Stimulated activated CD4-positive, alpha-beta T cell treated with anti-CD3 and anti-CD28 coated beads, Interleukin-1b, Interleukin-23, amount 100 ng/mL, for 24 hours (primary cell): ENCODE results near the gene MRPL20.
A peak's percentile ranks its signal among the peaks of the same experiment; 100 is the strongest.
"Not testable (repeated sequence)": the region's sequence is repeated elsewhere in the genome, so short reads cannot be mapped to it uniquely, and the experiment has no call there.

Experiments used
- DNase-seq, 4 experiments: peaks; one replicate each; pipeline ENCODE4 v3.0.0-alpha.2; 2020; ENCODE audit warnings: low read depth in 4 of 4, low spot score in 1 of 4

MRPL20 gene

GRCh38 chr1:1407636-1408318 is 684 bp upstream of the MRPL20 start:
- DNase-seq, result no peak

- DNase-seq, result no peak
Observed at GRCh38 chr1:1406101-1406820, 832 bp downstream of the MRPL20 start.

DNA sequence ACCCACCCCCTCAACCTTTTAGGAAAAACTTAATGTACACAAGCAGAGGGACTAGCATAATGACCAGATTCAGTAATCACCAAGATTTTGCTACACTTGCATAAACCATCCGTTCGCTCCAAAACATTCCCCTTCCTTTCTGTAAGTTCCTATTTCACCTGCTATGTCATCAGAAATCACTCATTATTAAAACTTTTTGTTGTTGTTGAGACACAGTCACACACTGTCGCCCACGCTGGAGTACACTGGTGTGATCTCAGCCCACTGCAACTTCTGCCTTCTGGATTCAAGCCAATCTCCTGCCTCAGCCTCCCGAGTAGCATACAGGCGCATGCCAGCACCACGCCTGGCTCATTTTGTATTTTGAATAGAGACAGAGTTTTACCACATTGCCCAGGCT is 3.4 kb downstream of the MRPL20 start:
- no peak for DNase-seq

DNA sequence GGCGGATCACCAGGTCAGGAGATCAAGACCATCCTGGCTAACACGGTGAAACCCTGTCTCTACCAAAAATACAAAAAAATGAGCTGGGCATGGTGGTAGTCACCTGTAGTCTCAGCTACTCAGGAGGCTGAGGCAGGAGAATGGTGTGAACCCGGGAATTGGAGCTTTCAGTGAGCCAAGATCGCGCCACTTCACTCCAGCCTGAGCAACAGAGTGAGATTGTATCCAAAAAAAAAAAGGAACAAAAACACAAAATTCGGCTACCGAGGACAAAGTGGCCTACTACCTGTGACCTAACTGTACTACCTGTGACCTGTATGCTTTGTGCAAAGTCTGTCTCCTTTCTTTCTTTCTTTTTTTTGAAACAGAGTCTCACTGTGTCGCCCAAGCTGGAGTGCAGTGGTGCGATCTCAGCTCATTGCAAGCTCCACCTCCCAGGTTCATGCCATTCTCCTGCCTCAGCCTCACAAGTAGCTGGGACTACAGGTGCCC is 4.1 kb downstream of the MRPL20 start:
- not testable (repeated sequence) for DNase-seq

- DNase-seq, result peak in 2 of 4 experiments; percentile 25 to 31
Observed at GRCh38 chr1:1402072-1402900, 4.8 kb downstream of the MRPL20 start.

- no peak for DNase-seq
Observed at GRCh38 chr1:1401457-1402010, 5.6 kb downstream of the MRPL20 start.

- no peak for DNase-seq
Observed at GRCh38 chr1:1400576-1401456, 6.3 kb downstream of the MRPL20 start.

GRCh38 chr1:1399872-1400575 is 7.1 kb downstream of the MRPL20 start:
- peak in 1 of 4 experiments; percentile 25 for DNase-seq

GRCh38 chr1:1399187-1399871 is 7.8 kb downstream of the MRPL20 start, which contains the start of gene CCNL2:
Gene CCNL2 (minus strand): TSS chr1:1399335. CDS start chr1:1399306, 29 bp downstream.
- peak; percentile 97 to 99 (median 98) for DNase-seq

GRCh38 chr1:1398677-1399186 is 8.4 kb downstream of the MRPL20 start:
- no peak for DNase-seq

DNA sequence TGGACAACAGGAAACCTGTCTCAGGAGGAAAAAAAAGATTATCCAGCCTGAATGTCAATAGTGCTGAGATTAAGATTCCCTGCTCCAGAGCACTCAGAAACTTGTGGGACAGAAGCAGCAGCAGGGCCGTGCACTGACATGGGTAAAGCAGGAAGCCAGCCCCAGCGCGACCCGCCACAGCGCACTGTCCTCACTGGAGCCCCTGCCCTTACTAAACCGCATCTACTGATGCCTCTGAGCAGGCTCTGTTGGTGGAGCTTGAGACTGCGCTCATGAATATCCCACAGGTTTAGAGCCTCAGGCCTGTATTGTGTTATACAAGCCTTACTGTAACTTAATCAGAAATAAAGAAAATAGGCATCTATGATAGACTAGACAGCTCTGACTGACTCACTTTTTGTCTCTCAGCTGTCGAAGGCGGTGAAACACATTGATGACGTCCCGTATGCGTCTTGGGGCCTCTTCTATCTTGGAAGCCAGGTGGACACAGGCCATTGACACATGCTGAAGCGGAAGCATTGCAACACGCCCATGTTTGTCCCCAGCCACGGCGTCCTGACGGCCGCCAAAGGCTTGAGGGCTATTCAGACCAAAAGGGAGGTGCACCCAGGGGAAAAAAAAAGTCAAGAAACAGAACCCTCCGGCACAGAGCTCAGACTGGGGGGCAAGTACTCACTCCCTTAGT is 9.1 kb downstream of the MRPL20 start:
- no peak for DNase-seq

- DNase-seq, result no peak
Observed at GRCh38 chr1:1395166-1395565, 11.9 kb downstream of the MRPL20 start.

DNA sequence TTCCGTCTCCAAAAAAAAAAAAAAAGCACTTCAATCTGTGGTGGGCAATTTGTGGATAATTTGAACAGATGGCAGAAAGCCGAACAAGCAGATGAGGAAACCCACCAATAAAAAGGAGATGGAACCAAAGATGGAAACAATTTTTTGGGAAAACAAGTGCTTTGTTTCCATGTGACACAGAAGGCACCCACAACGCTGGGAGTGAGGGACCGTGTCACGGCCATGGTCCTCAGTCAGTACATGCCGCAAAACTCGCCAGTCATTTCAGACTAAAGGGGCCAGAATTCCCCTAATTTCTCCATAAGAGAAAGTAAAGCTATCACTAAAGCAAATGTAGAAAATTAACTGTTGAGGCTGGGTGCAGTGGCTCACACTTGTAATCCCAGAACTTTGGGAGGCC is 13.0 kb downstream of the MRPL20 start:
- DNase-seq, result no peak

GRCh38 chr1:1393428-1393827 is 13.7 kb downstream of the MRPL20 start:
- DNase-seq, result no peak

- no peak for DNase-seq
Observed at GRCh38 chr1:1393014-1393413, 14.1 kb downstream of the MRPL20 start.

- no peak for DNase-seq
Observed at GRCh38 chr1:1391225-1391624, 15.9 kb downstream of the MRPL20 start.

DNA sequence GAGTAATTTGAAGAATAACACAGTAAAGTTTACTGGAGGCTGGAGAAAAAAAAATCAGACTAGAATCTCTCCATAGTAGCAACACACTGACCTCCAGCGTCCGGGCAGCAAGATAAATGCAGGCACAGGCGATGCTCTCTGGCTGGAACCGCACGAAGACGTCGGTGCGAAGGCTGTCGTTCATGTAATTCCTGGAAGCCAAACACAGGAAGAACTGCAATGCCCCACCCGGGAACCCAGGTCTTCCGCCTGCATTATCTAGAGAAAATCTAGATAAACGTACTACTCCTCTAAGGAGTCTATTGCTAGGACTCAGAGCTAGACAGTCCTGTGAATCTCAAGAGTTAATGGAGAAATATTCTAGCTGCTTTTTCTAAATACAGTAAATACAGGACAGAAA is 16.4 kb downstream of the MRPL20 start:
- no peak for DNase-seq

DNA sequence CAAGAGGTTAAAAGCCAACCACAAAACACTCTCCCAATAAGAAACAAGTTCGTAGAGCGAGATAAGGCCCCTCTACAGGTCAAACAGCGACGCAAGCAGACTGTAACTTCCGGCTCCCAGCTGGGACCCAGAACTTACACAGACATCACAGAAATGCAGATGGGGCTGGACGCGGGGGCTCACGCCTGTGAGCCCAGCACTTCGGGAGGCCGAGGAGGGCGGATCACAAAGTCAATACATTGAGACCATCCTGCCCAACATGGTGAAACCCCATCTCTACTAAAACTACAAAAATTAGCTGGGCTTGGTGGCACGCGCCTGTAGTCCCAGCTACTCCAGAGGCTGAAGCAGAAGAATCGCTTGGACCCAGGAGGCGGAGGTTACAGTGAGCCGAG is 19.0 kb downstream of the MRPL20 start:
- no peak for DNase-seq
